ENCODE measurements around the gene ROBO2. TPM values are rescaled to one million over a fixed set of nuclear protein-coding genes. Genes with fewer than 3 reads are reported as not detected.

Gene ROBO2
- total RNA-seq, 2 donors from 2014 or later = 2.5 to 2.9 TPM

DNA sequence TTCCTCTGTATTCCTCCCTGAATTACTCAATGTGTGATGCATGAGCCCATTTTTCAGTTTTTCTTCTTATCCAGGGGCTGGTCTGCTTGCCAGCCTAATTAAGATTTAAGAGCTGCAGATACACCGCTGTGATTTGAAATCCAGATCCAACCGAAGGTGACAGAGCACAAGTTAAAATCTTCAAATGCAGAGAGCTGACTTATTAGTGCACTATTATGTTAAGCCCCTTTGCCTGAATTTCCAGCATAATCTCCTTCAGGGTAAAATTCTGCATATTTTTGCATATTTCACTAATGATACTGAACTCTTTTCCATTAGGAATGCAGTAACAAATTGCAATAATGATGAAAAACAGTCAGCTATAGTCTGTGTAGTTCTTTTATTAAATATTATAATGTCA, 583.6 kb downstream of the ROBO2 start:
- Histone ChIP-seq H3K9me3 (ENCODE audit: control insufficient read depth, low read length) (no peaks in the 10 kb centered on the region), H3K27me3 (ENCODE audit: control insufficient read depth, insufficient read depth, low read length, poor library complexity, severe bottlenecking) (no peaks in the 10 kb centered on the region), H3K27ac (ENCODE audit: low read depth, low read length) (no peak overlapping the region), H3K4me3 (ENCODE audit: low read length) (no peak overlapping the region), H3K9ac (ENCODE audit: extremely low read depth, low read length, poor library complexity, severe bottlenecking) (no peak overlapping the region), H3K36me3 (ENCODE audit: control insufficient read depth, insufficient read depth, low read length) (no peaks in the 10 kb centered on the region), H3K4me1 (ENCODE audit: control insufficient read depth, insufficient read depth, low read length) (no peaks in the 10 kb centered on the region)
- H3K36me3 Mint-ChIP-seq (ENCODE audit: low read depth) = no peaks in the 10 kb centered on the region
- no peak overlapping the region for H3K27ac Mint-ChIP-seq
- WGBS, 2 experiments (ENCODE audit: insufficient coverage in 1 of 2, insufficient read length in 1 of 2) = 95 to 96% methylated on average over 2 of the region's 2 CpGs
- TF ChIP-seq, protein P1, sequence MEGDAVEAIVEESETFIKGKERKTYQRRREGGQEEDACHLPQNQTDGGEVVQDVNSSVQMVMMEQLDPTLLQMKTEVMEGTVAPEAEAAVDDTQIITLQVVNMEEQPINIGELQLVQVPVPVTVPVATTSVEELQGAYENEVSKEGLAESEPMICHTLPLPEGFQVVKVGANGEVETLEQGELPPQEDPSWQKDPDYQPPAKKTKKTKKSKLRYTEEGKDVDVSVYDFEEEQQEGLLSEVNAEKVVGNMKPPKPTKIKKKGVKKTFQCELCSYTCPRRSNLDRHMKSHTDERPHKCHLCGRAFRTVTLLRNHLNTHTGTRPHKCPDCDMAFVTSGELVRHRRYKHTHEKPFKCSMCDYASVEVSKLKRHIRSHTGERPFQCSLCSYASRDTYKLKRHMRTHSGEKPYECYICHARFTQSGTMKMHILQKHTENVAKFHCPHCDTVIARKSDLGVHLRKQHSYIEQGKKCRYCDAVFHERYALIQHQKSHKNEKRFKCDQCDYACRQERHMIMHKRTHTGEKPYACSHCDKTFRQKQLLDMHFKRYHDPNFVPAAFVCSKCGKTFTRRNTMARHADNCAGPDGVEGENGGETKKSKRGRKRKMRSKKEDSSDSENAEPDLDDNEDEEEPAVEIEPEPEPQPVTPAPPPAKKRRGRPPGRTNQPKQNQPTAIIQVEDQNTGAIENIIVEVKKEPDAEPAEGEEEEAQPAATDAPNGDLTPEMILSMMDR (conservative IDR thresholded peaks at IDR 0.05) = no peak
- no peak overlapping the region for H3K4me3 Mint-ChIP-seq
- DNase-seq = no peak
- no peaks in the 10 kb centered on the region for H3K9me3 Mint-ChIP-seq
- no peaks in the 10 kb centered on the region for H3K4me1 Mint-ChIP-seq
- no peaks in the 10 kb centered on the region for H3K27me3 Mint-ChIP-seq (ENCODE audit: insufficient read depth)

DNA sequence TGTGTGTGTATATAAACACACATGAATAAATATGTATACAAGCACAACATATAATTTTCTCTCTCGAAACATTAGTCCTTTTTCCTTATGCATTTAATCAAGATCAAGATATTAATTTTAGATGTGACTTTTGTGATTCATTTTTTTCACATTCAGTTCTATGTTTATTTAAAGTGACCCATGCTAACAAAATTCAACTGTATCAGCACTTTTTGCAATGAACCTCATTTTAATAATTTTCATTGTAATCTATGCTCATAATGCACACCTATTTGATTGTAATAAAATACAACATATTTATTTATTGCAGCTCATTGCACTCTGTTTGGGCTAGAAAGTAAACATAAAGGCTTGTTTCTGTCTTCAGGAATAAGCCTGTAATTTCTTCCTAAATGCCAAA, 586.3 kb downstream of the ROBO2 start:
- Mint-ChIP-seq H3K27ac (no peak overlapping the region), H3K27me3 (ENCODE audit: insufficient read depth) (no peaks in the 10 kb centered on the region)

DNA sequence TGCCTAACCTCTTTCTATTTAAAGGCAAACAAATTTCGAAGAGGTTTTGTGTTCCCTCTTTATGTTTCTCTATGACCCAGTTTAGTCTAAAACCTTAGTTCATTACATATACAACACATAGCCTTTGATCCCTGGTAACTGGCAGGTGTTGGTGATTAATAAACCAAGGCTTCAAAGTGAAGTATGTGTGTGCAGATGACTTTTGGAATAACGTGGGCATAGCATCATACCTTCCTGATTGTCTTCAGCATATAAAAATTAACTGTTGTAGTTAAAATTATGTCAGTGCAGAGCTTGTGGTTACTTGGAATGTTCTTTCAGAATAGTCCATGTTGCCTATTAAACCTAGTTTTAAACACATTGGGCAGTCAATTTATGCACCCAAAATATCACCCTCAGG, 608.3 kb downstream of the ROBO2 start:
- Mint-ChIP-seq H3K4me1 (no peaks in the 10 kb centered on the region), H3K36me3 (ENCODE audit: low read depth) (no peaks in the 10 kb centered on the region), H3K9me3 (no peaks in the 10 kb centered on the region), H3K4me3 (no peak overlapping the region), H3K27me3 (ENCODE audit: insufficient read depth) (no peaks in the 10 kb centered on the region), H3K27ac (no peak overlapping the region)
- Histone ChIP-seq H3K27me3 (ENCODE audit: control insufficient read depth, insufficient read depth, low read length, poor library complexity, severe bottlenecking) (no peaks in the 10 kb centered on the region), H3K4me1 (ENCODE audit: control insufficient read depth, insufficient read depth, low read length) (no peaks in the 10 kb centered on the region), H3K9ac (ENCODE audit: extremely low read depth, low read length, poor library complexity, severe bottlenecking) (no peak overlapping the region), H3K27ac (ENCODE audit: low read depth, low read length) (no peak overlapping the region), H3K4me3 (ENCODE audit: low read length) (no peak overlapping the region), H3K9me3 (ENCODE audit: control insufficient read depth, low read length) (no peaks in the 10 kb centered on the region), H3K36me3 (ENCODE audit: control insufficient read depth, insufficient read depth, low read length) (no peaks in the 10 kb centered on the region)
- no peak for DNase-seq
- TF ChIP-seq, protein P1 (conservative IDR thresholded peaks at IDR 0.05) = no peak
- 78% methylated on average over 2 of the region's 2 CpGs; no CpG with 5 or more reads in 1 of the 2 experiments for WGBS, 2 experiments (ENCODE audit: insufficient coverage in 1 of 2, insufficient read length in 1 of 2)

More for the DNA sequence above, 586.3 kb downstream of the ROBO2 start:
- no peaks in the 10 kb centered on the region for H3K36me3 Mint-ChIP-seq (ENCODE audit: low read depth)
- no peaks in the 10 kb centered on the region for H3K9me3 Mint-ChIP-seq
- H3K4me3 Mint-ChIP-seq = no peak overlapping the region
- Histone ChIP-seq H3K36me3 (ENCODE audit: control insufficient read depth, insufficient read depth, low read length) (no peaks in the 10 kb centered on the region), H3K27ac (ENCODE audit: low read depth, low read length) (no peak overlapping the region), H3K9me3 (ENCODE audit: control insufficient read depth, low read length) (no peaks in the 10 kb centered on the region), H3K4me3 (ENCODE audit: low read length) (no peak overlapping the region), H3K27me3 (ENCODE audit: control insufficient read depth, insufficient read depth, low read length, poor library complexity, severe bottlenecking) (no peaks in the 10 kb centered on the region), H3K4me1 (ENCODE audit: control insufficient read depth, insufficient read depth, low read length) (no peaks in the 10 kb centered on the region), H3K9ac (ENCODE audit: extremely low read depth, low read length, poor library complexity, severe bottlenecking) (no peak overlapping the region)
- TF ChIP-seq, protein P1 (conservative IDR thresholded peaks at IDR 0.05) = no peak
- no CpG with 5 or more reads among the region's 1 CpG for WGBS, 2 experiments (ENCODE audit: insufficient coverage in 1 of 2, insufficient read length in 1 of 2)
- DNase-seq = no peak
- H3K4me1 Mint-ChIP-seq = peaks cover 4% of the 10 kb centered on the region
